ENCODE results near the gene SCAF4.

Gene SCAF4

DNA sequence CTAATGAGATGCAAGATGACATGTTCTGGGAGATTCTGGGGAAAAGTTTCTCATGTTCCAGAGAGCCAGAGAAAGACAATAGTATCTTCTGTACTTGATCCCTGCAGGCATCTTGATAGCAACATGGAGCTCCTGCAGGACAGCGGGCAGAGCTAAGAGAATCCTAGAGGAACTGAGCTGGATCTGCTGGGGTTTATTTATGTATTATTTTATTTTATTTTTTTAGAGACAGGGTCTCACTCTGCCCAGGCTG lies 22.7 kb upstream of the SCAF4 start:
- H3K4me1 ChIP-seq (ENCODE audit: insufficient read depth, low read length, severe bottlenecking), result no peaks in the 10 kb centered on the region
- no peaks in the 10 kb centered on the region for H3K9me3 ChIP-seq (ENCODE audit: low read length)
- no peak overlapping the region for H2AFZ ChIP-seq (ENCODE audit: low read length)
- H4K20me1 ChIP-seq (ENCODE audit: insufficient read depth, low read length), result no peaks in the 10 kb centered on the region
- H3F3A ChIP-seq (ENCODE audit: insufficient read depth, low read length), result no peaks in the 10 kb centered on the region
- H3K9me2 ChIP-seq (ENCODE audit: low read depth, low read length), result no peaks in the 10 kb centered on the region
- TF ChIP-seq EZH2 (IDR thresholded peaks at IDR 0.05; ENCODE audit: borderline replicate concordance, low read length), result no peak
- TF ChIP-seq, protein P1, sequence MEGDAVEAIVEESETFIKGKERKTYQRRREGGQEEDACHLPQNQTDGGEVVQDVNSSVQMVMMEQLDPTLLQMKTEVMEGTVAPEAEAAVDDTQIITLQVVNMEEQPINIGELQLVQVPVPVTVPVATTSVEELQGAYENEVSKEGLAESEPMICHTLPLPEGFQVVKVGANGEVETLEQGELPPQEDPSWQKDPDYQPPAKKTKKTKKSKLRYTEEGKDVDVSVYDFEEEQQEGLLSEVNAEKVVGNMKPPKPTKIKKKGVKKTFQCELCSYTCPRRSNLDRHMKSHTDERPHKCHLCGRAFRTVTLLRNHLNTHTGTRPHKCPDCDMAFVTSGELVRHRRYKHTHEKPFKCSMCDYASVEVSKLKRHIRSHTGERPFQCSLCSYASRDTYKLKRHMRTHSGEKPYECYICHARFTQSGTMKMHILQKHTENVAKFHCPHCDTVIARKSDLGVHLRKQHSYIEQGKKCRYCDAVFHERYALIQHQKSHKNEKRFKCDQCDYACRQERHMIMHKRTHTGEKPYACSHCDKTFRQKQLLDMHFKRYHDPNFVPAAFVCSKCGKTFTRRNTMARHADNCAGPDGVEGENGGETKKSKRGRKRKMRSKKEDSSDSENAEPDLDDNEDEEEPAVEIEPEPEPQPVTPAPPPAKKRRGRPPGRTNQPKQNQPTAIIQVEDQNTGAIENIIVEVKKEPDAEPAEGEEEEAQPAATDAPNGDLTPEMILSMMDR (IDR thresholded peaks at IDR 0.05; ENCODE audit: low read length), result no peak
- H3K27ac ChIP-seq (ENCODE audit: low read depth, low read length, poor library complexity, severe bottlenecking), result no peak overlapping the region
- H3K79me2 ChIP-seq (ENCODE audit: insufficient read depth, low read length), result no peaks in the 10 kb centered on the region
- H3K27me3 ChIP-seq (ENCODE audit: insufficient read depth, low read length), result no peaks in the 10 kb centered on the region
- H3K9ac ChIP-seq (ENCODE audit: low read length), result no peak overlapping the region
- no peaks in the 10 kb centered on the region for H3K36me3 ChIP-seq (ENCODE audit: insufficient read depth, low read length)
- H3K4me2 ChIP-seq (ENCODE audit: low read length), result no peak overlapping the region
- H3K4me3 ChIP-seq (ENCODE audit: low read depth, low read length, poor library complexity, severe bottlenecking), result no peak overlapping the region

DNA sequence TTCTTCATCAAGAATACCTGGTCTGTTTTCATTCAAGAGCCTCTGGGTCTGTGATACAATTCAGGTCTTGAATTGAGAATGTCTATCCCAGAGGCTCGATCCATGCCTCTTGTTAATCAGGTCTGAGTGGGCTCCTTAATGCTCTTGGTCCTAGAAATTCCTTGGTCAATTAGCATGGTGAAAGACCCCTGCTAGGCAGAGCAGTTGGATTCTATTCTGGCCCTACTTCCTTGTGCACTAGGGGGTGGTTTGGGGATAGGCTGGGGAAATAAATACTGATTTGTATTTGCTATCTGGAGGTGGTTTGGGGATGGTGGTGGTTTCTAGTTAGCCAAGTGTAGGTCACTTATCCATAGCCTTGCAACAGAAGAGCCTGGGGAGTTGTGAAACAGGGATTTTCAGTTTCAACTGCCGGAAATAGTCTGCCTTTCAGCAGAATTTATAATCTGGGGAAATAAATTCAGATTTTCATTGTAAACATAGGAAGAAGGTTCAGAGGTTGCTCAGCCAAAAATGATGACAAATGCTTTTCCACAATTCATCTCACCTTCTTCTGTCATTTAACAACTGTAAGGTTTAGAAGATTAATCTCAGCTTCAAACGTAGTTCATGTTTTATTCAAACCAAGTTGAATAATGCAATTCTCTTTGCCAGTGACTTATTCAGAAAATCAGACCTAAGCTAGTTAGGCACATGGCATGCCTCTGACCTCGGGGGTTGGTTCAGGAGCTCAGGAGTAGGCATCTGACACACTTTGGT lies 22.2 kb upstream of the SCAF4 start:
- Histone ChIP-seq H3K9me2 (ENCODE audit: low read depth, low read length) (no peaks in the 10 kb centered on the region), H3K9ac (ENCODE audit: low read length) (no peak overlapping the region), H3K36me3 (ENCODE audit: insufficient read depth, low read length) (no peaks in the 10 kb centered on the region), H4K20me1 (ENCODE audit: insufficient read depth, low read length) (no peaks in the 10 kb centered on the region), H3F3A (ENCODE audit: insufficient read depth, low read length) (no peaks in the 10 kb centered on the region), H3K4me3 (ENCODE audit: low read depth, low read length, poor library complexity, severe bottlenecking) (no peak overlapping the region), H3K4me1 (ENCODE audit: insufficient read depth, low read length, severe bottlenecking) (no peaks in the 10 kb centered on the region), H3K27me3 (ENCODE audit: insufficient read depth, low read length) (no peaks in the 10 kb centered on the region), H2AFZ (ENCODE audit: low read length) (no peak overlapping the region), H3K79me2 (ENCODE audit: insufficient read depth, low read length) (no peaks in the 10 kb centered on the region), H3K4me2 (ENCODE audit: low read length) (no peak overlapping the region), H3K9me3 (ENCODE audit: low read length) (no peaks in the 10 kb centered on the region), H3K27ac (ENCODE audit: low read depth, low read length, poor library complexity, severe bottlenecking) (no peak overlapping the region)
- TF ChIP-seq, protein P1 (IDR thresholded peaks at IDR 0.05; ENCODE audit: low read length), result no peak
- TF ChIP-seq EZH2 (IDR thresholded peaks at IDR 0.05; ENCODE audit: borderline replicate concordance, low read length), result no peak

DNA sequence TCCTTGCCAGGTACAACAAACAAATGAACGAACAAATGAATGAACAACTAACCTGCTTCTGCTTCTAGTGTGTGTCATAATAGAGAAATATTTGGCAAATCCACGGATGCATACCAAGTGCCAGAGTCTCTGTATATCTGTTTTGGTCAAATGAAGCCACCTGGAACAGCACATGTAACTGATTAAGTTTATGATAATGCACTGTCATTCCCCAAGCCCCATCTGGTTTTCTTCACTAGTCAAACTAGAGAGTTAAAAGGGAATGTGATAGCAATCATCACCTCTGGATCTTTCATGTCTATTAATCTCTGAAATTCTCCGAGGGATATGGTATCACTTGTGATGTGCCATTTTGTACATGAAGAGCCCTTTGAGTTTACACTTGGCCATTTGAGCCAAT lies 21.0 kb upstream of the SCAF4 start:
- H3K4me2 ChIP-seq (ENCODE audit: low read length), result no peak overlapping the region
- peaks cover 10% of the 10 kb centered on the region for H3K4me1 ChIP-seq (ENCODE audit: insufficient read depth, low read length, severe bottlenecking)
- no peaks in the 10 kb centered on the region for H3K36me3 ChIP-seq (ENCODE audit: insufficient read depth, low read length)
- H3K79me2 ChIP-seq (ENCODE audit: insufficient read depth, low read length), result no peaks in the 10 kb centered on the region
- H4K20me1 ChIP-seq (ENCODE audit: insufficient read depth, low read length), result no peaks in the 10 kb centered on the region
- no peaks in the 10 kb centered on the region for H3K9me2 ChIP-seq (ENCODE audit: low read depth, low read length)
- H3K27ac ChIP-seq (ENCODE audit: low read depth, low read length, poor library complexity, severe bottlenecking), result no peak overlapping the region
- TF ChIP-seq, protein P1 (IDR thresholded peaks at IDR 0.05; ENCODE audit: low read length), result no peak
- TF ChIP-seq EZH2 (IDR thresholded peaks at IDR 0.05; ENCODE audit: borderline replicate concordance, low read length), result no peak
- no peak overlapping the region for H3K9ac ChIP-seq (ENCODE audit: low read length)
- no peaks in the 10 kb centered on the region for H3K9me3 ChIP-seq (ENCODE audit: low read length)
- no peak overlapping the region for H2AFZ ChIP-seq (ENCODE audit: low read length)
- H3K27me3 ChIP-seq (ENCODE audit: insufficient read depth, low read length), result no peaks in the 10 kb centered on the region
- H3F3A ChIP-seq (ENCODE audit: insufficient read depth, low read length), result no peaks in the 10 kb centered on the region
- no peak overlapping the region for H3K4me3 ChIP-seq (ENCODE audit: low read depth, low read length, poor library complexity, severe bottlenecking)
